Stimulated activated CD8-positive, alpha-beta memory T cell treated with anti-CD3 and anti-CD28 coated beads, Interleukin-15, amount 100 ng/mL, for 1 hour (primary cell): ENCODE results near the gene STRIP1.

Source experiments
- DNase-seq: peaks from one replicate; pipeline ENCODE4 v3.0.0-alpha.2; 2020; ENCODE audit warnings: low read depth

Gene STRIP1

GRCh38 chr1:110091791-110092190, 57.4 kb downstream of the STRIP1 start:
- no peak for DNase-seq

- no peak for DNase-seq
These were observed 58.6 kb downstream of the STRIP1 start for GRCh38 chr1:110092991-110093390.

GRCh38 chr1:110094931-110095654, 60.7 kb downstream of the STRIP1 start:
- DNase-seq, result no peak

GRCh38 chr1:110097507-110098221, 63.2 kb downstream of the STRIP1 start:
- no peak for DNase-seq

GRCh38 chr1:110098222-110099026, 64.0 kb downstream of the STRIP1 start:
- no peak for DNase-seq

- DNase-seq, result no peak
These were observed 65.9 kb downstream of the STRIP1 start for GRCh38 chr1:110100335-110100734.

- no peak for DNase-seq
These were observed 67.7 kb downstream of the STRIP1 start for GRCh38 chr1:110102081-110102480.
